A549 (cell line): ENCODE data around the gene RNU2-63P. TPM values are rescaled to one million over a fixed set of nuclear protein-coding genes. Genes with fewer than 3 reads are reported as not detected.
A peak's percentile ranks its signal among the peaks of the same experiment; 100 is the strongest.
"Not testable (repeated sequence)": the region's sequence is repeated elsewhere in the genome, so short reads cannot be mapped to it uniquely, and the experiment has no call there.

ENCODE experiments used
- ATAC-seq, 2 experiments: fragments of 200-7000 bp in 1 of 2; fragments of >200 bp in 1 of 2; cut with Nextera tagmentation in 1 of 2; cut with Tn5 transposase in 1 of 2; 3 replicates each; pipeline versions ENCODE4 v1.8.0 to v1.9.1; 2018 to 2020; ENCODE audit warnings: mild to moderate bottlenecking in 1 of 2, moderate library complexity in 1 of 2
- CTCF ChIA-PET: fragments of 300-600 bp; sonication (Branson Sonifier 250); formaldehyde crosslinking; extraction: SDS; loops from one replicate; lab custom pipeline; 2021; ENCODE audit warnings: antibody characterized with exemption, inconsistent platforms; lab: Yijun Ruan, JAX
- POLR2A ChIA-PET: fragments of 350-600 bp; formaldehyde crosslinking; extraction: SDS; loops from one replicate; lab custom pipeline; 2021; ENCODE audit warnings: antibody characterized with exemption, inconsistent platforms; lab: Yijun Ruan, JAX
- DNase-seq, 2 experiments: peaks; one replicate each; pipeline versions ENCODE4 v3.0.0 to v3.0.0-alpha.2; 2011 to 2016; ENCODE audit warnings: low read depth in 1 of 2, low spot score in 1 of 2
- FAIRE-seq: peaks from 2 replicates; lab custom pipeline; 2011; peaks lifted over from hg19 to GRCh38; lab: Jason Lieb, UNC
- H3K27ac ChIP-seq, 2 experiments: fragments of >200 bp; sonication (Bioruptor Twin); formaldehyde crosslinking; 3 replicates each; pipeline ENCODE4 v1.5.1; 2016 to 2017
- H3K4me1 ChIP-seq: fragments of >200 bp; sonication (Bioruptor Twin); formaldehyde crosslinking; 3 replicates; pipeline ENCODE4 v1.6.1; 2016
- H3K4me2 ChIP-seq: fragments of >200 bp; sonication (Bioruptor Twin); formaldehyde crosslinking; 3 replicates; pipeline ENCODE4 v1.6.1; 2016
- H3K4me3 ChIP-seq: fragments of >200 bp; sonication (Bioruptor Twin); formaldehyde crosslinking; 3 replicates; pipeline ENCODE4 v1.5.1; 2016
- H3K9me3 ChIP-seq: fragments of >200 bp; sonication (Bioruptor Twin); formaldehyde crosslinking; 3 replicates; pipeline ENCODE4 v1.6.1; 2016
- CBX2 ChIP-seq: fragments of 200-600 bp; sonication (generic); IDR thresholded peaks from 2 replicates; pipeline ENCODE4 v1.6.1; 2016; ENCODE audit warnings: low read depth, mild to moderate bottlenecking, borderline replicate concordance
- CBX8 ChIP-seq: fragments of 200-600 bp; sonication (generic); IDR thresholded peaks from 2 replicates; pipeline ENCODE4 v1.6.1; 2016
- CHD2 ChIP-seq: fragments of 150-350 bp; IDR thresholded peaks from 2 replicates; pipeline ENCODE4 v1.6.1; 2014; ENCODE audit warnings: low read length; ENCODE audit not compliant: partially characterized antibody
- CHD4 ChIP-seq: fragments of 200-600 bp; sonication (generic); IDR thresholded peaks from 2 replicates; pipeline ENCODE4 v1.6.1; 2016; ENCODE audit warnings: antibody characterized with exemption, mild to moderate bottlenecking, borderline replicate concordance
- EHF ChIP-seq: fragments of 250-450 bp; sonication (Bioruptor Pico); IDR thresholded peaks from 2 replicates; pipeline ENCODE4 v1.5.0; 2020; ENCODE audit warnings: mild to moderate bottlenecking
- ESRRA ChIP-seq: fragments of 150-350 bp; IDR thresholded peaks from 2 replicates; pipeline ENCODE4 v1.6.1; 2014; ENCODE audit warnings: mild to moderate bottlenecking, low read length, borderline replicate concordance
- FOSB ChIP-seq: fragments of 250-450 bp; sonication (Bioruptor Pico); IDR thresholded peaks from 2 replicates; pipeline ENCODE4 v1.5.0; 2020; ENCODE audit warnings: mild to moderate bottlenecking, moderate library complexity
- FOXS1 ChIP-seq: fragments of 250-450 bp; sonication (Bioruptor Pico); IDR thresholded peaks from 2 replicates; pipeline ENCODE4 v1.5.0; 2020; ENCODE audit warnings: mild to moderate bottlenecking, moderate library complexity
- GATA3 ChIP-seq: IDR thresholded peaks from 2 replicates; pipeline ENCODE4 v1.6.1; 2012; ENCODE audit warnings: borderline replicate concordance
- HDAC2 ChIP-seq: fragments of 200-600 bp; sonication (generic); IDR thresholded peaks from 2 replicates; pipeline ENCODE4 v1.6.1; 2016
- HEYL ChIP-seq: fragments of 250-450 bp; sonication (Bioruptor Pico); IDR thresholded peaks from 2 replicates; pipeline ENCODE4 v1.8.0; 2021; ENCODE audit warnings: mild to moderate bottlenecking, moderate library complexity
- HMGXB4 ChIP-seq: fragments of 250-450 bp; sonication (Bioruptor Pico); IDR thresholded peaks from 2 replicates; pipeline ENCODE4 v1.5.0; 2021; ENCODE audit warnings: mild to moderate bottlenecking, moderate library complexity, borderline replicate concordance
- HOXB13 ChIP-seq: fragments of 250-450 bp; sonication (Bioruptor Pico); IDR thresholded peaks from 2 replicates; pipeline ENCODE4 v1.5.0; 2020; ENCODE audit warnings: low read depth, mild to moderate bottlenecking, moderate library complexity
- HOXB5 ChIP-seq: fragments of 250-450 bp; sonication (Bioruptor Pico); IDR thresholded peaks from 2 replicates; pipeline ENCODE4 v1.5.0; 2020; ENCODE audit warnings: mild to moderate bottlenecking, moderate library complexity
- JUN ChIP-seq, 2 experiments: fragments of >200 bp; sonication (Bioruptor Twin); formaldehyde crosslinking; IDR thresholded peaks; 2 replicates in 1 of 2; 3 replicates in 1 of 2; pipeline ENCODE4 v1.6.1; 2016 to 2017
- MAFK ChIP-seq: fragments of 450-650 bp; IDR thresholded peaks from 2 replicates; pipeline ENCODE4 v1.6.1; 2014; ENCODE audit not compliant: partially characterized antibody
- MAX ChIP-seq: IDR thresholded peaks from 2 replicates; pipeline ENCODE4 v1.6.1; 2012
- MAZ ChIP-seq: fragments of 150-350 bp; IDR thresholded peaks from 2 replicates; pipeline ENCODE4 v1.6.1; 2014; ENCODE audit warnings: antibody characterized with exemption, low read depth, low read length, borderline replicate concordance
- MYC ChIP-seq: IDR thresholded peaks from 2 replicates; pipeline ENCODE4 v1.6.1; 2012; ENCODE audit warnings: mild to moderate bottlenecking, inconsistent platforms, low read length, improper control_type of control experiment, borderline replicate concordance
- NR3C1 ChIP-seq: fragments of >200 bp; sonication (Bioruptor Twin); formaldehyde crosslinking; IDR thresholded peaks from 3 replicates; pipeline ENCODE4 v1.6.1; 2017
- POLR2A ChIP-seq: IDR thresholded peaks from 2 replicates; pipeline ENCODE4 v1.6.1; 2012; ENCODE audit warnings: mild to moderate bottlenecking, low read length
- RARB ChIP-seq: fragments of 250-450 bp; sonication (Bioruptor Pico); IDR thresholded peaks from 2 replicates; pipeline ENCODE4 v1.8.0; 2021; ENCODE audit warnings: mild to moderate bottlenecking, moderate library complexity
- RFX5 ChIP-seq: fragments of 450-650 bp; IDR thresholded peaks from 2 replicates; pipeline ENCODE4 v1.7.1; 2014; ENCODE audit warnings: antibody characterized with exemption, mild to moderate bottlenecking, moderate library complexity
- RNF2 ChIP-seq: fragments of 200-600 bp; sonication (generic); IDR thresholded peaks from 2 replicates; pipeline ENCODE4 v1.6.1; 2016; ENCODE audit warnings: low read depth, mild to moderate bottlenecking, antibody characterized with exemption, moderate library complexity, borderline replicate concordance
- SMC3 ChIP-seq: fragments of >200 bp; sonication (Bioruptor Twin); formaldehyde crosslinking; IDR thresholded peaks from 3 replicates; pipeline ENCODE4 v1.6.1; 2018; ENCODE audit warnings: inconsistent platforms
- SREBF2 ChIP-seq: fragments of 450-650 bp; IDR thresholded peaks from 2 replicates; pipeline ENCODE4 v1.6.1; 2014; ENCODE audit warnings: mild to moderate bottlenecking, moderate library complexity
- TFCP2L1 ChIP-seq: fragments of 250-450 bp; sonication (Bioruptor Pico); IDR thresholded peaks from 2 replicates; pipeline ENCODE4 v1.5.0; 2021; ENCODE audit warnings: mild to moderate bottlenecking
- TP53 ChIP-seq: fragments of 250-450 bp; sonication (Bioruptor Pico); IDR thresholded peaks from 2 replicates; pipeline ENCODE4 v1.5.0; 2021; ENCODE audit warnings: mild to moderate bottlenecking, moderate library complexity
- USF2 ChIP-seq: fragments of 450-650 bp; IDR thresholded peaks from 2 replicates; pipeline ENCODE4 v1.6.1; 2014; ENCODE audit warnings: antibody characterized with exemption
- ZC3H11A ChIP-seq: fragments of 450-650 bp; IDR thresholded peaks from 2 replicates; pipeline ENCODE4 v1.6.1; 2014; ENCODE audit warnings: antibody characterized with exemption, mild to moderate bottlenecking
- ZSCAN20 ChIP-seq: fragments of 250-450 bp; sonication (Bioruptor Pico); IDR thresholded peaks from 2 replicates; pipeline ENCODE4 v1.8.0; 2022; ENCODE audit warnings: mild to moderate bottlenecking, moderate library complexity
- WGBS: methylation state at CpG from one replicate; pipeline ENCODE4 v1.1.6; 2017; ENCODE audit errors: missing lambda C conversion rate; 5-methylcytosine and 5-hydroxymethylcytosine counted together
- polyA plus RNA-seq, 4 experiments: library from polyadenylated mRNA; depleted of rRNA in 3 of 4; stranded (reverse); fragments of >200 nt; fragmentation: RNase III in 1 of 4; extraction: RNeasy Plus Mini Kit Qiagen cat#74134 plus additional on column Dnase treatment in 1 of 4; gene quantifications; 2 replicates in 3 of 4; 3 replicates in 1 of 4; pipeline ENCODE4 v1.2.3, GENCODE V29; 2011 to 2017
- TF ChIP-seq, protein P1 (sequence below): IDR thresholded peaks from 2 replicates; pipeline ENCODE4 v1.6.1; 2012

The RNU2-63P gene
- polyA plus RNA-seq, 2 of the 4 experiments (the other 2 are of a cell fraction), result 33.0 TPM; not detected in 1

- POLR2A ChIA-PET, result no interaction called here
- Histone ChIP-seq H3K27ac (no peak overlapping the region), H3K9me3 (no peaks in the 10 kb centered on the region), H3K4me3 (no peak overlapping the region), H3K4me1 (no peaks in the 10 kb centered on the region), H3K4me2 (no peak overlapping the region)
- CTCF ChIA-PET, result interaction anchor here (1.0 to 3.1 kb wide), 3 partner anchors 8 to 57 kb away, joined by 6 to 60 read pairs (median 10); partner anchors contain the start of gene RNU2-63P
- no peak for DNase-seq
- TF ChIP-seq USF2 (no peak), JUN (IDR thresholded peaks at IDR 0.05) (no peak), CBX2 (no peak), TFCP2L1 (no peak), GATA3 (no peak), ESRRA (no peak), MAFK (no peak), CHD2 (no peak), MYC (no peak), FOSB (CRISPR knock-in tag) (no peak), HDAC2 (no peak), ZC3H11A (no peak), RNF2 (no peak), ZSCAN20 (no peak), TP53 (no peak), CHD4 (no peak), MAZ (no peak), SREBF2 (no peak), RARB (CRISPR knock-in tag) (no peak), SMC3 (no peak)
- ATAC-seq, result no peak
- FAIRE-seq, result no peak
- WGBS, result 80% methylated on average over 34 of the region's 34 CpGs
Measured at GRCh38 chr2:88003074-88003755, 13.1 kb downstream of the RNU2-63P start.

DNA sequence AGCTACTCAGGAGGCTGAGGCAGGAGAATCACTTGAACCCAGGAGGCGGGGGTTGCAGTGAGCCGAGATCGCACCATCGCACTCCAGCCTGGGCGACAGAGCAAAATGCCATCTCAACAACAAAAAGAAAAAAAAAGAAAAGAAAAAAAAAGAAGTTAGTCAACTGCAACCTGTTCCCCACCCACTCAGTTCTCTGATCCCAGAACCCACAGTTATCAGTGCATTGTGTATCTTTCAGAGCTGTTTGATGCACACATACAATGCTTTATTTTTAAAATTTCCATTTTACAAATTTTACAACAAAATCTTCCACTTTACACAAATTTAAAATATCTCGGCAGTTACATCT is 14.0 kb downstream of the RNU2-63P start:
- H3K27ac ChIP-seq, result no peak overlapping the region
- H3K9me3 ChIP-seq, result no peaks in the 10 kb centered on the region
- no peak overlapping the region for H3K4me3 ChIP-seq
- DNase-seq (no peak), FAIRE-seq (no peak), ATAC-seq (no peak)
- WGBS, result 85% methylated on average over 6 of the region's 6 CpGs
- ChIA-PET CTCF (interaction anchor here (0.6 to 3.1 kb wide), 13 partner anchors 9 to 209 kb away, joined by 3 to 60 read pairs (median 4); partner anchors contain the start of gene RNU2-63P), POLR2A (no interaction called here)
- no peak for TF ChIP-seq EHF (CRISPR knock-in tag)
- TF ChIP-seq HOXB5, result no peak
- TF ChIP-seq HEYL (CRISPR knock-in tag), result no peak
- TF ChIP-seq FOSB (CRISPR knock-in tag), result no peak
- no peak for TF ChIP-seq TFCP2L1
- TF ChIP-seq HMGXB4 (CRISPR knock-in tag), result no peak
- no peak for TF ChIP-seq SREBF2
- TF ChIP-seq CBX8, result no peak
- TF ChIP-seq HOXB13, result no peak
- no peak for TF ChIP-seq MAFK
- no peak for TF ChIP-seq FOXS1 (CRISPR knock-in tag)
- TF ChIP-seq POLR2A, result no peak
- TF ChIP-seq MAX, result no peak
- TF ChIP-seq, protein P1, sequence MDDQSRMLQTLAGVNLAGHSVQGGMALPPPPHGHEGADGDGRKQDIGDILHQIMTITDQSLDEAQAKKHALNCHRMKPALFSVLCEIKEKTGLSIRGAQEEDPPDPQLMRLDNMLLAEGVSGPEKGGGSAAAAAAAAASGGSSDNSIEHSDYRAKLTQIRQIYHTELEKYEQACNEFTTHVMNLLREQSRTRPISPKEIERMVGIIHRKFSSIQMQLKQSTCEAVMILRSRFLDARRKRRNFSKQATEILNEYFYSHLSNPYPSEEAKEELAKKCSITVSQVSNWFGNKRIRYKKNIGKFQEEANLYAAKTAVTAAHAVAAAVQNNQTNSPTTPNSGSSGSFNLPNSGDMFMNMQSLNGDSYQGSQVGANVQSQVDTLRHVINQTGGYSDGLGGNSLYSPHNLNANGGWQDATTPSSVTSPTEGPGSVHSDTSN, result no peak
- TF ChIP-seq ZSCAN20, result no peak
- no peak for TF ChIP-seq RNF2
- TF ChIP-seq RFX5, result no peak
- no peak for TF ChIP-seq NR3C1
- no peak for TF ChIP-seq HDAC2
- H3K4me1 ChIP-seq, result no peaks in the 10 kb centered on the region
- H3K4me2 ChIP-seq, result peak overlapping the region; percentile 52; the same call in 1 of the 3 replicates

- H3K4me1 ChIP-seq, ATAC-seq, H3K27ac ChIP-seq, H3K4me2 ChIP-seq, DNase-seq, FAIRE-seq, H3K9me3 ChIP-seq, H3K4me3 ChIP-seq: not testable (repeated sequence)
- ChIA-PET POLR2A (interaction anchor here (0.6 kb wide), 1 partner anchor 15 kb away, joined by 3 read pairs; no protein-coding TSS in a partner anchor), CTCF (interaction anchor here (0.6 to 3.1 kb wide), 4 partner anchors 11 to 159 kb away, joined by 3 to 60 read pairs (median 7); no protein-coding TSS in a partner anchor)
- 70% methylated on average over 3 of the region's 3 CpGs for WGBS
Measured at GRCh38 chr2:88000474-88000873, 15.9 kb downstream of the RNU2-63P start.
